ENCODE measurements around the gene ELOVL7. TPM values are rescaled to one million over a fixed set of nuclear protein-coding genes. Genes with fewer than 3 reads are reported as not detected.
"Not testable (repeated sequence)": the region's sequence is repeated elsewhere in the genome, so short reads cannot be mapped to it uniquely, and the experiment has no call there.

ELOVL7 gene
- total RNA-seq, 1 donor from 2014 or later: 0.34 TPM

GRCh38 chr5:60715201-60715928 lies 128.7 kb downstream of the ELOVL7 start:
- H3K4me3 Mint-ChIP-seq; DNase-seq (ENCODE audit: low spot score); H3K27ac Mint-ChIP-seq; H3K36me3 Mint-ChIP-seq (ENCODE audit: low read depth); intact Hi-C loops (cut with micrococcal nuclease); H3K27me3 Mint-ChIP-seq (ENCODE audit: insufficient read depth); H3K4me1 Mint-ChIP-seq (ENCODE audit: low read depth): not testable (repeated sequence)
- peaks cover 16% of the 10 kb centered on the region for H3K9me3 Mint-ChIP-seq

DNA sequence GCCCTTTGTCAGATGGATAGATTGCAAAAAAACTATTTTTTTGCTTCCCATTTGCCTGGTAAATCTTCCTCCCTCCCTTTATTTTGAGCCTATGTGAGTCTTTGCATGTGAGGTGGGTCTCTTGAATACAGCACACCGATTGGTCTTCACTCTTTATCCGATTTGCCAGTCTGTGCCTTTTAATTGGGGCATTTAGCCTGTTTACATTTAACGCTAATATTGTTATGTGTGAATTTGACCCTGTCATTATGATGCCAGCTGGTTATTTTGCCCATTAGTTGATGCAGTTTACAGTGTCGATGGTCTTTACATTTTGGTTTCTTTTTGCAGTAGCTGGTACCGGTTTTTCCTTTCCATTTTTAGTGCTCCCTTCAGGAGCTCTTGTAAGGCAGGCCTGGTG lies 131.1 kb downstream of the ELOVL7 start:
- Mint-ChIP-seq H3K27me3 (ENCODE audit: insufficient read depth) (peaks cover 4% of the 10 kb centered on the region), H3K4me3 (no peak overlapping the region), H3K36me3 (ENCODE audit: low read depth) (no peaks in the 10 kb centered on the region), H3K9me3 (peaks cover 16% of the 10 kb centered on the region), H3K27ac (no peak overlapping the region), H3K4me1 (ENCODE audit: low read depth) (no peaks in the 10 kb centered on the region)
- no peak for DNase-seq (ENCODE audit: low spot score)
- intact Hi-C loops (cut with micrococcal nuclease): no loop called here

- H3K4me1 Mint-ChIP-seq (ENCODE audit: low read depth); H3K27me3 Mint-ChIP-seq (ENCODE audit: insufficient read depth); H3K36me3 Mint-ChIP-seq (ENCODE audit: low read depth); H3K4me3 Mint-ChIP-seq; intact Hi-C loops (cut with micrococcal nuclease); H3K27ac Mint-ChIP-seq; DNase-seq (ENCODE audit: low spot score): not testable (repeated sequence)
- peaks cover 10% of the 10 kb centered on the region for H3K9me3 Mint-ChIP-seq
Observed at GRCh38 chr5:60711892-60712291, 132.2 kb downstream of the ELOVL7 start.

DNA sequence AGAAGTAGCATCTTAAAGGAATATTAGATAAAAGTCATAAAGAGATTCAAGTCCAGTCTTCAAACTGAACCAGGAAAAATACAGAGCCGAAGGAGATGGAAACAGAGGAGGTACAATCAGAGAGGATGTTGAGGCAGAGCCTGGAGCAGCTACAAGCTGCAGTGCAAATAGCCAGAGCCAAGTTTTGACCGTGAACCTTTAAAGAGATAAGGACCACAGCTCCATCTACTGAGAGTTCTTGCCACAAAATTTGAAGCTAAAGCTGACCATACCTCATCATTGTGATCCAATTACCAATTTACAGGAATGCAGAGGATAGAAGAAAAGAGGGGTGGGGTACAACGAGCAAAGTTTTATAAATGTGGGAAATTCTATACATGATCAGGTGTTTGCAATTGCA lies 133.7 kb downstream of the ELOVL7 start:
- Mint-ChIP-seq H3K27me3 (ENCODE audit: insufficient read depth) (peaks cover 2% of the 10 kb centered on the region), H3K9me3 (peaks cover 10% of the 10 kb centered on the region), H3K4me3 (no peak overlapping the region), H3K36me3 (ENCODE audit: low read depth) (no peaks in the 10 kb centered on the region), H3K27ac (no peak overlapping the region), H3K4me1 (ENCODE audit: low read depth) (no peaks in the 10 kb centered on the region)
- intact Hi-C loops (cut with micrococcal nuclease): no loop called here
- DNase-seq (ENCODE audit: low spot score): no peak

GRCh38 chr5:60705144-60705543 lies 138.9 kb downstream of the ELOVL7 start:
- H3K4me3 Mint-ChIP-seq: no peak overlapping the region
- H3K27me3 Mint-ChIP-seq (ENCODE audit: insufficient read depth): peaks cover 19% of the 10 kb centered on the region
- peaks cover 9% of the 10 kb centered on the region for H3K4me1 Mint-ChIP-seq (ENCODE audit: low read depth)
- no peak for DNase-seq (ENCODE audit: low spot score)
- no peaks in the 10 kb centered on the region for H3K36me3 Mint-ChIP-seq (ENCODE audit: low read depth)
- H3K27ac Mint-ChIP-seq: no peak overlapping the region
- intact Hi-C loops (cut with micrococcal nuclease): no loop called here
- no peaks in the 10 kb centered on the region for H3K9me3 Mint-ChIP-seq

- no peak for DNase-seq (ENCODE audit: low spot score)
- peaks cover 3% of the 10 kb centered on the region for H3K36me3 Mint-ChIP-seq (ENCODE audit: low read depth)
- no peak overlapping the region for H3K27ac Mint-ChIP-seq
- intact Hi-C loops (cut with micrococcal nuclease): loop anchor here (5.0 kb wide), 2 partner anchors 458 to 703 kb away; partner anchors contain the start of gene SMIM15
- H3K4me1 Mint-ChIP-seq (ENCODE audit: low read depth): peaks cover 13% of the 10 kb centered on the region
- no peak overlapping the region for H3K4me3 Mint-ChIP-seq
- no peaks in the 10 kb centered on the region for H3K9me3 Mint-ChIP-seq
- H3K27me3 Mint-ChIP-seq (ENCODE audit: insufficient read depth): peaks cover 18% of the 10 kb centered on the region
Observed at GRCh38 chr5:60703944-60704343, 140.1 kb downstream of the ELOVL7 start.

Other genes with a start within 250 kb of the ELOVL7 start
- 19.6 and 21.2 TPM in 2 replicates for gene DEPDC1B, start 144.1 kb downstream of the ELOVL7 start, total RNA-seq
- gene ERCC8, start 100.8 kb upstream of the ELOVL7 start, total RNA-seq: 9.8 and 10.7 TPM in 2 replicates
- gene NDUFAF2, start 100.9 kb upstream of the ELOVL7 start, total RNA-seq: 32.9 and 33.8 TPM in 2 replicates

Data from activated T-helper 1 cell treated with anti-CD3 and anti-CD28 coated beads, Interleukin-12 subunit alpha, Interleukin-12 subunit beta, Interleukin-2, Interleukin-4 antibody, amounts not matched to agents 30 ng/mL and 10 ng/mL and 1 ng/mL, durations not matched to agents 14 hours and 24 hours and 36 hours (primary cell).